ENCODE measurements around the gene ABI1.

- TF ChIP-seq CTCF (IDR thresholded peaks at IDR 0.05) (no peak), EZH2 (IDR thresholded peaks at IDR 0.05) (no peak), EZH2phosphoT487 (IDR thresholded peaks at IDR 0.05) (no peak)
Measured at GRCh38 chr10:26714415-26715136, 146.2 kb downstream of the ABI1 start.
